GM10266 (cell line): Measurements from ENCODE around the gene ZDHHC14.

ENCODE experiments used
- DNase-seq: peaks from one replicate; pipeline ENCODE4 v3.0.0; 2012; ENCODE audit errors: extremely low spot score
- CTCF ChIP-seq: IDR thresholded peaks from 2 replicates; pipeline ENCODE4 v1.5.1; 2012; ENCODE audit warnings: mild to moderate bottlenecking, low read depth; ENCODE audit not compliant: control insufficient read depth, insufficient read depth; ENCODE audit errors: missing control alignments

The ZDHHC14 gene

GRCh38 chr6:157433678-157434081 lies 52.7 kb downstream of the ZDHHC14 start:
- DNase-seq: no peak
- TF ChIP-seq CTCF: no peak

- no peak for DNase-seq
Observed at GRCh38 chr6:157434349-157435033, 53.5 kb downstream of the ZDHHC14 start.

GRCh38 chr6:157436219-157436943 lies 55.4 kb downstream of the ZDHHC14 start:
- no peak for TF ChIP-seq CTCF
- no peak for DNase-seq

More at GRCh38 chr6:157434349-157435033, 53.5 kb downstream of the ZDHHC14 start:
- TF ChIP-seq CTCF: no peak

- TF ChIP-seq CTCF: no peak
- no peak for DNase-seq
Observed at GRCh38 chr6:157436944-157437336, 56.0 kb downstream of the ZDHHC14 start.

- DNase-seq: no peak
- no peak for TF ChIP-seq CTCF
Observed at GRCh38 chr6:157438611-157439111, 57.7 kb downstream of the ZDHHC14 start.

- TF ChIP-seq CTCF: no peak
- DNase-seq: no peak
Observed at GRCh38 chr6:157440171-157440570, 59.2 kb downstream of the ZDHHC14 start.

- DNase-seq: no peak
- TF ChIP-seq CTCF: no peak
Observed at GRCh38 chr6:157442291-157442690, 61.3 kb downstream of the ZDHHC14 start.
